HCT116 (cell line): ENCODE data around the gene CPS1. TPM values are rescaled to one million over a fixed set of nuclear protein-coding genes. Genes with fewer than 3 reads are reported as not detected.

ENCODE experiments used
- ATAC-seq: fragments of 200-7000 bp; cut with Tn5 transposase; 2 replicates; pipeline ENCODE4 v1.9.1; 2020; ENCODE audit warnings: mild to moderate bottlenecking, moderate library complexity
- BruUV-seq: library from RNA; stranded (reverse); fragments of 400-500 nt; replicated peaks from 2 replicates; lab custom pipeline; 2021; lab: Mats Ljungman, UMichigan
- CTCF ChIA-PET: fragments of 300-600 bp; sonication (Branson Sonifier 250); formaldehyde crosslinking; loops from one replicate; lab custom pipeline; 2021; ENCODE audit warnings: antibody characterized with exemption; lab: Charles Lee
- POLR2A ChIA-PET: fragments of 300-600, 350-600 bp; sonication (Branson Sonifier 250); formaldehyde crosslinking; loops from one replicate; lab custom pipeline; 2021; ENCODE audit warnings: antibody characterized with exemption; lab: Charles Lee
- RAD21 ChIA-PET, 2 experiments: fragments of 300-600 bp; sonication (Branson Sonifier 250); formaldehyde crosslinking; loops; one replicate each; lab custom pipeline; 2023; ENCODE audit warnings: low total read pairs in 2 of 2; ENCODE audit not compliant: uncharacterized antibody in 2 of 2, unreplicated experiment in 2 of 2, low non-redundant PET in 1 of 2; lab: Charles Lee
- DNase-seq: peaks from one replicate; pipeline ENCODE4 v3.0.0-alpha.2; 2010; ENCODE audit warnings: low read depth, low spot score
- H2AFZ ChIP-seq: fragments of 200-600 bp; shearing (Covaris generic), sonication (generic); 2 replicates; pipeline ENCODE4 v1.6.1; 2017; ENCODE audit warnings: low read depth, mixed run types, mixed read lengths, antibody characterized with exemption, low read length; ENCODE audit not compliant: poor library complexity, severe bottlenecking
- H3K27ac ChIP-seq: 2 replicates; pipeline ENCODE4 v1.5.1; 2012; ENCODE audit warnings: low read depth, low read length
- H3K27me3 ChIP-seq: fragments of 200-600 bp; sonication (generic); 2 replicates; pipeline ENCODE4 v1.6.1; 2016; ENCODE audit warnings: mixed run types, low read length, mixed read lengths; ENCODE audit not compliant: insufficient read depth
- H3K36me3 ChIP-seq, 2 experiments: fragments of 200-500 bp in 1 of 2; fragments of 200-600 bp in 1 of 2; sonication (Bioruptor generic) in 1 of 2; sonication (generic) in 1 of 2; 2 replicates each; pipeline versions ENCODE4 v1.5.1 to v1.6.1; 2014 to 2016; ENCODE audit warnings: low read length in 2 of 2, inconsistent platforms in 1 of 2, mixed read lengths in 1 of 2, mixed run types in 1 of 2; ENCODE audit not compliant: insufficient read depth in 2 of 2, control insufficient read depth in 1 of 2
- H3K4me1 ChIP-seq, 2 experiments: fragments of 200-600 bp in 1 of 2; sonication (generic) in 1 of 2; 2 replicates each; pipeline versions ENCODE4 v1.5.1 to v1.6.1; 2012 to 2017; ENCODE audit warnings: low read length in 2 of 2, inconsistent platforms in 1 of 2, mild to moderate bottlenecking in 1 of 2, mixed read lengths in 1 of 2, mixed run types in 1 of 2, moderate library complexity in 1 of 2; ENCODE audit not compliant: insufficient read depth in 2 of 2, control insufficient read depth in 1 of 2
- H3K4me2 ChIP-seq: fragments of 200-600 bp; sonication (generic); 2 replicates; pipeline ENCODE4 v1.6.1; 2017; ENCODE audit warnings: mixed run types, low read length, mixed read lengths
- H3K4me3 ChIP-seq, 2 experiments: fragments of 200-600 bp in 1 of 2; sonication (generic) in 1 of 2; replicated peaks in 1 of 2; 2 replicates each; pipeline ENCODE4 v1.5.1; 2011 to 2016; ENCODE audit warnings: low read length in 2 of 2, control low read depth in 1 of 2, low read depth in 1 of 2, mild to moderate bottlenecking in 1 of 2, mixed read lengths in 1 of 2, mixed run types in 1 of 2
- H3K79me2 ChIP-seq: fragments of 200-600 bp; sonication (generic); 2 replicates; pipeline ENCODE4 v1.6.1; 2017; ENCODE audit warnings: mild to moderate bottlenecking, mixed run types, low read length, moderate library complexity, mixed read lengths; ENCODE audit not compliant: insufficient read depth
- H3K9ac ChIP-seq: fragments of 200-600 bp; sonication (generic); 2 replicates; pipeline ENCODE4 v1.6.1; 2016; ENCODE audit warnings: low read length, mixed read lengths
- H3K9me2 ChIP-seq: fragments of 200-600 bp; sonication (generic), shearing (Covaris generic); 2 replicates; pipeline ENCODE4 v1.6.1; 2017; ENCODE audit warnings: mixed run types, mild to moderate bottlenecking, moderate library complexity; ENCODE audit not compliant: insufficient read depth
- H3K9me3 ChIP-seq, 2 experiments: fragments of 200-500 bp in 1 of 2; fragments of 200-600 bp in 1 of 2; sonication (Bioruptor generic) in 1 of 2; sonication (generic) in 1 of 2; 2 replicates each; pipeline ENCODE4 v1.6.1; 2014 to 2017; ENCODE audit warnings: low read length in 2 of 2, mixed read lengths in 2 of 2, inconsistent platforms in 1 of 2, low read depth in 1 of 2, mild to moderate bottlenecking in 1 of 2, mixed run types in 1 of 2, moderate library complexity in 1 of 2; ENCODE audit not compliant: control insufficient read depth in 1 of 2, insufficient read depth in 1 of 2
- H4K20me1 ChIP-seq: fragments of 200-600 bp; sonication (generic), shearing (Covaris generic); 2 replicates; pipeline ENCODE4 v1.6.1; 2017; ENCODE audit warnings: mixed run types, mild to moderate bottlenecking, moderate library complexity; ENCODE audit not compliant: insufficient read depth
- ATF3 ChIP-seq: IDR thresholded peaks from 2 replicates; pipeline ENCODE4 v1.6.1; 2012
- CBX3 ChIP-seq: IDR thresholded peaks from 2 replicates; pipeline ENCODE4 v1.6.1; 2012; ENCODE audit warnings: low read depth
- CTCF ChIP-seq, 3 experiments: fragments of 200-600 bp in 1 of 3; sonication (generic) in 1 of 3; IDR thresholded peaks in 2 of 3; conservative IDR thresholded peaks in 1 of 3; 2 replicates each; pipeline ENCODE4 v1.5.1; 2012 to 2017; ENCODE audit warnings: low read depth in 2 of 3, low read length in 2 of 3, antibody characterized with exemption in 1 of 3, borderline replicate concordance in 1 of 3, control low read depth in 1 of 3, mild to moderate bottlenecking in 1 of 3, mixed read lengths in 1 of 3, mixed run types in 1 of 3, moderate library complexity in 1 of 3; ENCODE audit not compliant: insufficient read depth in 1 of 3
- EZH2 ChIP-seq: fragments of 200-600 bp; sonication (generic); IDR thresholded peaks from 2 replicates; pipeline ENCODE4 v1.6.1; 2017; ENCODE audit warnings: antibody characterized with exemption, mixed run types
- FOSL1 ChIP-seq: IDR thresholded peaks from 2 replicates; pipeline ENCODE4 v1.6.1; 2012; ENCODE audit warnings: low read depth
- MAX ChIP-seq: IDR thresholded peaks from 2 replicates; pipeline ENCODE4 v1.6.1; 2012
- SRF ChIP-seq: IDR thresholded peaks from 2 replicates; pipeline ENCODE4 v1.6.1; 2012; ENCODE audit warnings: low read depth
- TCF7L2 ChIP-seq: IDR thresholded peaks from 2 replicates; pipeline ENCODE4 v1.7.0; 2011; ENCODE audit warnings: borderline replicate concordance, inconsistent platforms; ENCODE audit not compliant: insufficient read depth, insufficient read length; ENCODE audit errors: extremely low read depth
- ZBTB33 ChIP-seq: IDR thresholded peaks from 2 replicates; pipeline ENCODE4 v1.6.1; 2011; ENCODE audit warnings: mild to moderate bottlenecking, low read length, moderate library complexity; ENCODE audit not compliant: insufficient replicate concordance; ENCODE audit errors: extremely low read depth
- ZFX ChIP-seq: fragments of 450-650 bp; IDR thresholded peaks from 2 replicates; pipeline ENCODE4 v1.6.1; 2017
- ZNF274 ChIP-seq: fragments of 200-500 bp; sonication (Bioruptor generic); IDR thresholded peaks from 2 replicates; pipeline ENCODE4 v1.6.1; 2014; ENCODE audit warnings: mild to moderate bottlenecking, low read depth, low read length, inconsistent platforms
- intact Hi-C: fragments of 100-400 bp; cut with micrococcal nuclease; formaldehyde crosslinking; loops from 2 replicates; pipeline ENCODE4 v1.10.0; 2022
- total RNA-seq: library from RNA; stranded (reverse); gene quantifications from one replicate; pipeline ENCODE4 v1.2.1, GENCODE V29; 2021; ENCODE audit not compliant: unreplicated experiment

CPS1 gene
- total RNA-seq, 1 experiment from 2014 or later = 37.5 TPM

- H2AFZ ChIP-seq = no peak overlapping the region
- no peak for ATAC-seq
- CTCF ChIA-PET = no interaction called here
- RAD21 ChIA-PET = no interaction called here
- H3K27me3 ChIP-seq = no peaks in the 10 kb centered on the region
- H3K4me1 ChIP-seq = no peaks in the 10 kb centered on the region
- no peak overlapping the region for H3K27ac ChIP-seq
- intact Hi-C loops = no loop called here
- BruUV-seq = no TSS peak
- no peaks in the 10 kb centered on the region for H3K9me2 ChIP-seq
- H3K4me3 ChIP-seq = no peak overlapping the region
- TF ChIP-seq TCF7L2 (no peak), ZNF274 (no peak), CBX3 (no peak), EZH2 (no peak), ZBTB33 (no peak), ZFX (no peak), FOSL1 (no peak), CTCF (IDR thresholded peaks at IDR 0.05 in 2 of 3, conservative IDR thresholded peaks at IDR 0.05 in 1 of 3; ENCODE audit: borderline replicate concordance in 1 of 3, insufficient read depth in 1 of 3, low read depth in 2 of 3, low read length in 2 of 3) (no peak), SRF (no peak), ATF3 (no peak), MAX (no peak)
- TF ChIP-seq, all 23 proteins: peak for 0
- Histone ChIP-seq H3K4me2 (no peak overlapping the region), H3K9me3 (no peaks in the 10 kb centered on the region), H4K20me1 (no peaks in the 10 kb centered on the region), H3K79me2 (no peaks in the 10 kb centered on the region), H3K36me3 (no peaks in the 10 kb centered on the region), H3K9ac (no peak overlapping the region)
- POLR2A ChIA-PET = no interaction called here
- no peak for DNase-seq
Observed at GRCh38 chr2:210647151-210647550, 90.8 kb downstream of the CPS1 start.
